Aorta (tissue), 5 donors: ENCODE results near the gene TUBB2B. TPM values are rescaled to one million over a fixed set of nuclear protein-coding genes. Genes with fewer than 3 reads are reported as not detected.
A peak's percentile ranks its signal among the peaks of the same experiment; 100 is the strongest.
"Not testable (repeated sequence)": the region's sequence is repeated elsewhere in the genome, so short reads cannot be mapped to it uniquely, and the experiment has no call there.

Experiments used
- ATAC-seq: fragments of 200-7000 bp; cut with Tn5 transposase; one replicate; pipeline ENCODE4 v1.9.1; 2022; ENCODE audit warnings: moderate library complexity; ENCODE audit not compliant: low FRiP score
- DNase-seq, 2 donors: peaks; one replicate each; pipeline ENCODE4 v3.0.0-alpha.2; 2020
- H3K27ac ChIP-seq, 2 donors: one replicate each; pipeline ENCODE4 v1.5.1; 2013; ENCODE audit warnings: low read length in 2 of 2, mild to moderate bottlenecking in 2 of 2, moderate library complexity in 2 of 2, control low read depth in 1 of 2, inconsistent platforms in 1 of 2, low read depth in 1 of 2
- H3K27me3 ChIP-seq, 2 donors: one replicate each; pipeline ENCODE4 v1.6.1; 2013; ENCODE audit warnings: control low read depth in 1 of 2, low read length in 1 of 2, mild to moderate bottlenecking in 1 of 2, moderate library complexity in 1 of 2; ENCODE audit not compliant: insufficient read depth in 2 of 2, control insufficient read depth in 1 of 2
- H3K36me3 ChIP-seq, 2 donors: one replicate each; pipeline ENCODE4 v1.6.1; 2013; ENCODE audit warnings: control low read depth in 1 of 2, low read length in 1 of 2, mild to moderate bottlenecking in 1 of 2; ENCODE audit not compliant: insufficient read depth in 2 of 2, control insufficient read depth in 1 of 2
- H3K4me1 ChIP-seq, 2 donors: one replicate each; pipeline ENCODE4 v1.6.1; 2013; ENCODE audit warnings: low read length in 2 of 2, control low read depth in 1 of 2, mild to moderate bottlenecking in 1 of 2, moderate library complexity in 1 of 2; ENCODE audit not compliant: insufficient read depth in 2 of 2, control insufficient read depth in 1 of 2
- H3K4me3 ChIP-seq, 2 donors: one replicate each; pipeline ENCODE4 v1.5.1; 2013; ENCODE audit warnings: low read length in 2 of 2, control low read depth in 1 of 2, mild to moderate bottlenecking in 1 of 2
- H3K9me3 ChIP-seq: one replicate; pipeline ENCODE4 v1.6.1; 2013; ENCODE audit warnings: mild to moderate bottlenecking, low read length; ENCODE audit not compliant: control insufficient read depth
- WGBS, 2 donors: extraction: QIAGEN DNeasy Blood & Tissue Kit; methylation state at CpG; one replicate each; pipeline ENCODE4 v1.1.7; 2013; 5-methylcytosine and 5-hydroxymethylcytosine counted together
- intact Hi-C, 2 donors: fragments of 100-400 bp; cut with DNase I; formaldehyde crosslinking; loops; one replicate each; pipeline versions ENCODE4 v1.14.2 to v1.15.0; 2022
- polyA plus RNA-seq, 2 donors: library from polyadenylated mRNA; stranded (reverse); fragments of 200-250 nt; gene quantifications; one replicate each; pipeline ENCODE4 v1.2.3, GENCODE V29; 2013
- total RNA-seq, 2 donors: library from RNA; stranded (reverse); fragmentation: NEBNext Ultra II Directional; extraction: Animal tissue kit (Norgen Biotek cat#: 25700); gene quantifications; one replicate each; pipeline ENCODE4 v1.2.1, GENCODE V29; 2021
- donor health status: healthy with polysubstance abuse.
- donor health status: Bipolar disorder and iron deficiency.
- donor health status: DM: no; HTN: no; CAD: no.
- donor health status: DM: no; HTN: no; CAD: no.
- donor health status: DM: yes; HTN: yes; CAD: no.

Gene TUBB2B
- total and polyA plus RNA-seq, 4 donors: 2.8 to 6.3 (median 5.0) TPM

- Histone ChIP-seq H3K36me3 (no peaks in the 10 kb centered on the region), H3K27me3 (no peaks in the 10 kb centered on the region), H3K9me3 (peaks cover 2% of the 10 kb centered on the region), H3K27ac (no peak overlapping the region), H3K4me1 (peaks cover 0 to 2% of the 10 kb centered on the region in 2 donors), H3K4me3 (no peak overlapping the region)
- intact Hi-C loops: loop anchor here (5.0 kb wide), 2 partner anchors 38 to 47 kb away; no protein-coding TSS in a partner anchor
- 94 to 95% methylated on average over 6 of the region's 6 CpGs for WGBS, 2 donors
- ATAC-seq (no peak), DNase-seq (no peak)
Measured at GRCh38 chr6:3204921-3205320, 22.5 kb downstream of the TUBB2B start.

- WGBS, 2 donors: 83 to 85% methylated on average over 7 of the region's 7 CpGs
- Histone ChIP-seq H3K27ac (no peak overlapping the region), H3K4me1 (no peaks in the 10 kb centered on the region), H3K27me3 (no peaks in the 10 kb centered on the region), H3K4me3 (no peak overlapping the region), H3K9me3 (peaks cover 3% of the 10 kb centered on the region), H3K36me3 (no peaks in the 10 kb centered on the region)
- no peak for DNase-seq
- ATAC-seq: no peak
- intact Hi-C loops: no loop called here
Measured at GRCh38 chr6:3202999-3203696, 24.3 kb downstream of the TUBB2B start.

GRCh38 chr6:3201388-3201787, 26.1 kb downstream of the TUBB2B start:
- Histone ChIP-seq H3K27me3 (no peaks in the 10 kb centered on the region), H3K4me3 (no peak overlapping the region), H3K27ac (no peak overlapping the region), H3K4me1 (no peaks in the 10 kb centered on the region), H3K9me3 (peaks cover 3% of the 10 kb centered on the region), H3K36me3 (no peaks in the 10 kb centered on the region)
- 95 to 100% methylated on average over 2 of the region's 2 CpGs for WGBS, 2 donors
- DNase-seq (no peak), ATAC-seq (no peak)
- intact Hi-C loops: no loop called here

GRCh38 chr6:3200682-3201081, 26.8 kb downstream of the TUBB2B start:
- no peaks in the 10 kb centered on the region for H3K4me1 ChIP-seq
- ATAC-seq (no peak), DNase-seq (no peak)
- intact Hi-C loops: no loop called here
- no peaks in the 10 kb centered on the region for H3K27me3 ChIP-seq
- H3K27ac ChIP-seq: no peak overlapping the region
- H3K9me3 ChIP-seq: peaks cover 3% of the 10 kb centered on the region
- H3K36me3 ChIP-seq: no peaks in the 10 kb centered on the region
- H3K4me3 ChIP-seq: no peak overlapping the region

GRCh38 chr6:3199382-3199781, 28.1 kb downstream of the TUBB2B start:
- Histone ChIP-seq H3K27me3 (no peaks in the 10 kb centered on the region), H3K9me3 (peaks cover 1% of the 10 kb centered on the region), H3K36me3 (no peaks in the 10 kb centered on the region), H3K4me1 (no peaks in the 10 kb centered on the region), H3K27ac (no peak overlapping the region), H3K4me3 (no peak overlapping the region)
- intact Hi-C loops: no loop called here
- ATAC-seq (no peak), DNase-seq (no peak)
- WGBS, 2 donors: 90 to 92% methylated on average over 5 of the region's 5 CpGs

GRCh38 chr6:3197734-3198133, 29.7 kb downstream of the TUBB2B start:
- H3K27ac ChIP-seq, H3K9me3 ChIP-seq, DNase-seq, H3K27me3 ChIP-seq, H3K4me3 ChIP-seq, H3K4me1 ChIP-seq, H3K36me3 ChIP-seq, intact Hi-C loops, ATAC-seq: not testable (repeated sequence)
- WGBS, 2 donors: 76 to 85% methylated on average over 4 of the region's 5 CpGs

GRCh38 chr6:3196770-3197169, 30.7 kb downstream of the TUBB2B start:
- Histone ChIP-seq H3K36me3 (no peaks in the 10 kb centered on the region), H3K9me3 (peaks cover 1% of the 10 kb centered on the region), H3K4me3 (no peak overlapping the region), H3K27me3 (no peaks in the 10 kb centered on the region), H3K4me1 (no peaks in the 10 kb centered on the region), H3K27ac (no peak overlapping the region)
- WGBS, 2 donors: 75 to 80% methylated on average over 5 of the region's 5 CpGs
- intact Hi-C loops: no loop called here
- no peak for ATAC-seq
- DNase-seq: no peak

GRCh38 chr6:3195695-3196497, 31.6 kb downstream of the TUBB2B start:
- DNase-seq: no peak
- intact Hi-C loops: no loop called here
- WGBS, 2 donors: 89 to 91% methylated on average over 16 of the region's 16 CpGs
- Histone ChIP-seq H3K4me3 (no peak overlapping the region), H3K4me1 (no peaks in the 10 kb centered on the region), H3K27me3 (no peaks in the 10 kb centered on the region), H3K9me3 (peaks cover 1% of the 10 kb centered on the region), H3K36me3 (no peaks in the 10 kb centered on the region), H3K27ac (no peak overlapping the region)
- ATAC-seq: peak; percentile 11

GRCh38 chr6:3195420-3195694, 32.1 kb downstream of the TUBB2B start:
- Histone ChIP-seq H3K4me3 (no peak overlapping the region), H3K36me3 (no peaks in the 10 kb centered on the region), H3K27me3 (no peaks in the 10 kb centered on the region), H3K9me3 (peaks cover 1% of the 10 kb centered on the region), H3K4me1 (no peaks in the 10 kb centered on the region), H3K27ac (no peak overlapping the region)
- ATAC-seq (no peak), DNase-seq (no peak)
- WGBS, 2 donors: 57 to 93% methylated on average over 5 of the region's 5 CpGs
- intact Hi-C loops: no loop called here
